DMS153 treated with DMSO at 0.1 percent for 48 hours (cell line): ENCODE data around the gene KEL.

ENCODE experiments used
- DNase-seq: peaks from one replicate; lab custom pipeline; 2025; ENCODE audit not compliant: unreplicated experiment; lab: John Stamatoyannopoulos, UW

The KEL gene

GRCh38 chr7:142930126-142930730 lies 31.9 kb downstream of the KEL start:
- DNase-seq = no peak

GRCh38 chr7:142927949-142928348 lies 34.2 kb downstream of the KEL start:
- DNase-seq = no peak

- no peak for DNase-seq
These were observed 34.9 kb downstream of the KEL start for GRCh38 chr7:142927085-142927745.

GRCh38 chr7:142925413-142925812 lies 36.8 kb downstream of the KEL start:
- DNase-seq = no peak

GRCh38 chr7:142923391-142923790 lies 38.8 kb downstream of the KEL start:
- DNase-seq = no peak

- DNase-seq = no peak
These were observed 42.5 kb downstream of the KEL start for GRCh38 chr7:142919656-142920055.

GRCh38 chr7:142918901-142919300 lies 43.3 kb downstream of the KEL start:
- DNase-seq = no peak

GRCh38 chr7:142917447-142917846 lies 44.7 kb downstream of the KEL start:
- no peak for DNase-seq

- DNase-seq = no peak
These were observed 45.7 kb downstream of the KEL start for GRCh38 chr7:142916508-142916907.

GRCh38 chr7:142915315-142915714 lies 46.8 kb downstream of the KEL start:
- DNase-seq = no peak

- no peak for DNase-seq
These were observed 48.0 kb downstream of the KEL start for GRCh38 chr7:142914121-142914520.

- DNase-seq = no peak
These were observed 48.6 kb downstream of the KEL start for GRCh38 chr7:142913566-142913965.

- no peak for DNase-seq
These were observed 49.1 kb downstream of the KEL start for GRCh38 chr7:142913051-142913450.

- DNase-seq = no peak
These were observed 51.7 kb downstream of the KEL start for GRCh38 chr7:142910481-142910880.

- no peak for DNase-seq
These were observed 52.1 kb downstream of the KEL start for GRCh38 chr7:142910031-142910433.

GRCh38 chr7:142908921-142909890 lies 53.0 kb downstream of the KEL start:
- DNase-seq = no peak

GRCh38 chr7:142908290-142908689 lies 53.9 kb downstream of the KEL start:
- DNase-seq = no peak

GRCh38 chr7:142906643-142907042 lies 55.5 kb downstream of the KEL start:
- DNase-seq = no peak

GRCh38 chr7:142905759-142906158 lies 56.4 kb downstream of the KEL start:
- DNase-seq = no peak

- no peak for DNase-seq
These were observed 58.0 kb downstream of the KEL start for GRCh38 chr7:142904128-142904527.

GRCh38 chr7:142901426-142902259 lies 60.5 kb downstream of the KEL start:
- no peak for DNase-seq
